Smooth muscle cell of bladder (primary cell): Measurements from ENCODE around the gene NUDT21. TPM values are rescaled to one million over a fixed set of nuclear protein-coding genes. Genes with fewer than 3 reads are reported as not detected.

Source experiments
- total RNA-seq: library from RNA; depleted of rRNA; stranded (reverse); fragments of >200 nt; gene quantifications from 2 replicates; pipeline ENCODE4 v1.2.3, GENCODE V29; 2014

NUDT21 gene
- 53.0 TPM in 2 replicates for total RNA-seq

GRCh38 chr16:56450986-56451752, at the start of gene NUDT21, which contains the start of gene OGFOD1:
Gene NUDT21 (minus strand): TSS chr16:56451332. CDS start chr16:56451202, 130 bp downstream.
Gene OGFOD1 (plus strand): TSS chr16:56451554. CDS start chr16:56451613, 59 bp downstream.

GRCh38 chr16:56425439-56425832, 25.7 kb downstream of the NUDT21 start, which contains the start of gene AMFR:
Gene AMFR (minus strand): TSS chr16:56425545. CDS start chr16:56425327, 218 bp downstream.

Other genes with a start within 250 kb of the NUDT21 start
- gene AMFR, start 25.8 kb downstream of the NUDT21 start, total RNA-seq, result 317 and 407 TPM in 2 replicates
- 68.1 and 80.2 TPM in 2 replicates for gene OGFOD1, start 222 bp upstream of the NUDT21 start, total RNA-seq
- gene BBS2, start 68.7 kb upstream of the NUDT21 start, total RNA-seq, result 45.5 and 56.9 TPM in 2 replicates
- gene MT4, start 113.7 kb upstream of the NUDT21 start, total RNA-seq, result not detected in 2 replicates
- 0.37 TPM in 1 of 2 replicates, not detected in the other for gene MT3, start 138.2 kb upstream of the NUDT21 start, total RNA-seq
- 53.3 and 72.0 TPM in 2 replicates for gene MT2A, start 157.3 kb upstream of the NUDT21 start, total RNA-seq
- gene MT1E, start 174.4 kb upstream of the NUDT21 start, total RNA-seq, result 91.7 and 248 TPM in 2 replicates
- gene MT1M, start 181.3 kb upstream of the NUDT21 start, total RNA-seq, result 0.74 and 2.1 TPM in 2 replicates
- gene MT1A, start 187.3 kb upstream of the NUDT21 start, total RNA-seq, result 0.28 TPM in 1 of 2 replicates, not detected in the other
- not detected in 2 replicates for gene MT1B, start 200.6 kb upstream of the NUDT21 start, total RNA-seq
- 0.09 and 1.8 TPM in 2 replicates for gene MT1F, start 206.6 kb upstream of the NUDT21 start, total RNA-seq
- gene MT1G, start 216.7 kb upstream of the NUDT21 start, total RNA-seq, result 0.71 TPM in 1 of 2 replicates, not detected in the other
- not detected in 2 replicates for gene MT1H, start 218.5 kb upstream of the NUDT21 start, total RNA-seq
- 14.1 and 38.0 TPM in 2 replicates for gene MT1X, start 231.1 kb upstream of the NUDT21 start, total RNA-seq